GM18517 (cell line): ENCODE measurements around the gene LGALS1.
A peak's percentile ranks its signal among the peaks of the same experiment; 100 is the strongest.
"Not testable (repeated sequence)": the region's sequence is repeated elsewhere in the genome, so short reads cannot be mapped to it uniquely, and the experiment has no call there.

Experiments
- ATAC-seq: cut with Tn5 transposase; IDR thresholded peaks from one replicate; pipeline ENCODE4 v1.9.1; 2021; ENCODE audit warnings: mild to moderate bottlenecking, moderate library complexity; ENCODE audit not compliant: unreplicated experiment

The LGALS1 gene

DNA sequence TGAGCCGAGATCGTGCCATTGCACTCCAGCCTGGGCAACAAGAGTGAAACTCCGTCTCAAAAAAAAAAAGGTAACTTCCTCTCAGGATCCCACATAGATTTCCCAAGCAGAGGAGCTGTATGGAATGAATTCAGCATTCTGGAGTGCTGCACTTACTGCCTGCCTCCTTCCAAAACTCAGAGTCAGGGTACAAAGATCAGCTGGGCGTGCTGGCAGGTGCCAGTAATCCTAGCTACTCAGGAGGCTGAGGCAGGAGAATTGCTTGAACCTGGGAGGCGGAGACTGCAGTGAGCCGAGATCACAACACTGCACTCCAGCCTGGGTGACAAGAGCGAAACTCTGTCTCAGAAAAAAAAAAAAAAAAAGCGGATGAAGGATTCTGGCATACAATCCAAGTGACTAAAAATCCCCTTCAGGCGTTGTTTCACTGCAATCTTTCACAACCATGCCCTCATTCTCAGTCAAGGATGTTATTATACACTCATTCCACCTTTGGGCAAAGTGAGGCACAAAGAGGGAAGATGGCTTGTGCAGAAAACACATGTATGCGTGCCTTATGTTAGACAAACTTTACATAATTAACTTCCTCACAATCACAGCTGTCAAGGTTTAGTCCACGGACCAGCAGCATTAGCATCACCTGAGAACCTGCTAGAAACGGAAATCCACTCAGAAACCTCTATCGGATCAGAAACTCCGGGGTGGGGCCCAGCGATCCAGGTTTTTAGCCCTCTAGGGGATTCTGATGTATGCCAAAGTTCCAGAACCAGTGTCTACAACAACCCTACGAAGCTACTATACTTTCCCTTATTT, 9.6 kb downstream of the LGALS1 start:
- ATAC-seq, result no peak

DNA sequence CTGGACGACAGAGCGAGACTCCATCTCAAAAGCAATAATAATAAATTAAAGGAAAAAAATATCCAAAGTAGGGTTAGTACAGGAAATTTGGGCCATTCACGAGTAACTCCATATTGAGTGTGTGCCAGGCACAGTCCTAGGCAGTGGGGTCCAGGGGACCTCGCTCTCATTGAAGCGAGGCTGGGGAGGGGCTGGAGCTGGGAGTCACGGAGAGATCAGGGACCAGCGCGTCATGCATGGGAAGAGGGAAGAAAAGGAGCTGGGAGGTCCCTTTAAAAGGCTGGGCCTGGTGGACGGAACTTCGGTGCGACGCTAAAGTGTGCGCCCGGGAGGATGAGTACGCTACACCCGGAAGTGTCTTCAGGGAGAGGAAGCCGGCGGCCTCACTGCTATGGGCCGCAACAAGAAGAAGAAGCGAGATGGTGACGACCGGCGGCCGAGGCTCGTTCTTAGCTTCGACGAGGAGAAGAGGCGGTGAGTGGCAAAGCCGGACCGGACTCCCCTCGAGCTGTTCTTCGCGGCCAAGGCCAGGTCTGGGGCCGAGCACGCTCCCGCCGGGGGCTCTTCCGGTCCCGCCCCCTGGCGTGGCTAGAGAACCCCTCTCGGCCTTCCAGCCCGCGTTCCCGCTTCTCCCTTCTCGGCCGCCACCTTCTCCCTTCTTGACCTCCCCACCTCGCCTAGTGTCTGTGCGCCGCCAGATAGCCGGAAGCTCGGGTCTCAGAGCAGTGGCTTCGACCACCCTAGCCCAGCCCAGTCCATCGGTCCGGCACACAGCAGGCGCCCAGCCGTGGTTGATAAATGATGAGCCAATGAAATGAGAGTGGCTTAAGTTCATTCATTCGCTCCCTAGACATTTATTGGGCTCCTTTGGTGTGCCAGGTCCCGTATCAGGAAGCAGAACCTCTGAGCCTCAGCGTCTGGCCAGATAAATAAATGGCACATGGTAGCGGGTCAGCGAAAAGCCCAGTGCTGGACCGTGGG, 10.9 kb downstream of the LGALS1 start, which contains the start of gene NOL12:
Gene NOL12, plus strand, starts transcription at position 342 of the 981 bp plus-strand sequence. Its CDS starts 50 bp downstream, at position 392.
- peak; percentile 65 for ATAC-seq

DNA sequence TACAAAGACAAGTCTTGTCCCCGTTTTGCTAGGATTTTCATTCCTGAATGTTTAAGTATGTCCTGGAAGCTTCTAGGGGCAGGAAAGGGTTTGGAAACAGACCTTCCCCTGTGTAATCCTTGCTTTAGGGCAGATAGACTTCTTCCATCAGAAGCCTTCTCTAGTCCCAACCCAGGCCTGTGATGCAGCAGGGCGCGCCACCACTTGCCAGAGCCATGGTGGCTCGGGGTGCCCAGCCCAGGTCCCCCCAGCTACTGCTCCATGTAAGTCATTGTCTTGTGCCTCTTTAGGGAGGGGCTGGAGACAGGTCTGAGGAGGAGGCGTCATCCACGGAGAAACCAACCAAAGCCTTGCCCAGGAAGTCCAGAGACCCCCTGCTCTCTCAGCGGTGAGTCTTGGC, 15.0 kb downstream of the LGALS1 start:
- no peak for ATAC-seq

DNA sequence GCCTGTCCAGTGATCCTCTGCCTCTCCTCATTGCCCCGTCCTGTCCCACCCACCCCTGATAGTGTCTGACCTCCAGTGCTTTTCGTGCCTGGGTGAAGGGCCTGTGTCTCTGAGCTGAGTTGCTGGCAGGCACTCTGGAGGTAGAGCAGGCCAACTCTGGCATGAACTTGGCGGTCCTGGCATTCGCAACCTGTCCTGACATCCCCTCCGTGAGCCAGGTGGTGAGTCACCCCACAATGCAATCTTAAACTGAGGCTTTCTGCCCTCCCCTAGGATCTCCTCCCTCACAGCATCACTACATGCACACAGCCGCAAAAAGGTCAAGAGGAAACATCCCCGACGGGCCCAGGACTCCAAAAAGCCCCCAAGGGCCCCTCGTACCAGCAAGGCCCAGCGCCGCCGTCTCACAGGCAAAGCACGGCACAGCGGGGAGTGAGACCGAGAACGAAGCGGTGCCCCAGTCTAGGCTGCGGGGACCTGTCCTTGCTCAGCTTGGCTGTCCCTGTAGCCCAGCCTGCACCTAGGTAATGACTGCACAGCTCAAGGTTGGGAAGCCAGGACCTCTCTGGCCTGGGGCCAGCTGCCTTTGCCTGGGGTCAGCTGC, 15.6 kb downstream of the LGALS1 start:
- ATAC-seq, result no peak

DNA sequence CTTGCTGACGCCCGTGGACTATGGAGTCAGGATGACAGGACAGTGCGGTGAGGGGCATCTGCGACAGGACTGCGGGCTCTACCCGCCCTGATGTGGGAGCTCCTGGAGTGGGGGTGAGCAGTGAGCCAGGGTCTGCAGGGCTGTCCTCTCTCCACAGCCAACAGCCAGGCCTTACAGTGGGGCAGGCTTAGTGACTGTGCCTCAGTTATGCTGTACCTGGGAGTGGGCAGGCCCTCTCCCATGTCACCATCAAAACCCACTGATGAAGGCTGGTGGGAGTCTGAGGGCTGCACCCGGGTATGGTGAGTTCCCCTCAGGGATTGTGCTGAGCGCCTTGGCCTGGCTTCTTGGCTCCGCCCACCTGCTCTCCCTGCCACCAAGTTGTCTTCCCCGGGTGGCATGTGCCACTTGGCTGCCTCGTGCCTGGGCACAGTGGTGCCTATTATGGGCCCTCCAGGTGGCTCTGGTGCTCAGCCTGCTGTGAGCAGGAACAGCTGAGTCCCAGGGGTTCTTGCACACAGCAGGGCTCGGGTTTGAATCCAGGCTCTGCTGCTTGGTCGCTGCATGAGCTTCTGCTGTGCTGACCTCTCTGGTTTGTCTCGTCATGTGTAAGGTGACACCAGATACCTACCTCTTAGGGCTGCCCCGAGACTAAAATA, 17.3 kb downstream of the LGALS1 start:
- ATAC-seq, result no peak

DNA sequence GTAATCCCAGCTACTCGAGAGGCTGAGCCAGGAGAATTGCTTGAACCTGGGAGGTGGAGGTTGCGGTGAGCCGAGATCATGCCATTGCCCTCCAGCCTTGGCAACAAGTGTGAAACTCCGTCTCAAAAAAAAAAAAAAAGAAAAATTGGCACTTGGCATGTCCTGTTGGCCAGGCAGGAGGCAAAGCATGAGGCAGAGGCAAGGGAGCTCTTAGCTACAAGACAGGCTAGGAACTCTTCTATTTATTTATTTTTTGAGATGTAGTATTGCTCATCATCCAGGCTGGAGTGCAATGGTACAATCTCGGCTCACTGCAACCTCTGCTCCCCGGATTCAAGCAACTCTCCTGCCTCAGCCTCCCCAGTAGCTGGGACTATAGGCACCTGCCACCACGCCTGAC, 18.7 kb downstream of the LGALS1 start:
- not testable (repeated sequence) for ATAC-seq

DNA sequence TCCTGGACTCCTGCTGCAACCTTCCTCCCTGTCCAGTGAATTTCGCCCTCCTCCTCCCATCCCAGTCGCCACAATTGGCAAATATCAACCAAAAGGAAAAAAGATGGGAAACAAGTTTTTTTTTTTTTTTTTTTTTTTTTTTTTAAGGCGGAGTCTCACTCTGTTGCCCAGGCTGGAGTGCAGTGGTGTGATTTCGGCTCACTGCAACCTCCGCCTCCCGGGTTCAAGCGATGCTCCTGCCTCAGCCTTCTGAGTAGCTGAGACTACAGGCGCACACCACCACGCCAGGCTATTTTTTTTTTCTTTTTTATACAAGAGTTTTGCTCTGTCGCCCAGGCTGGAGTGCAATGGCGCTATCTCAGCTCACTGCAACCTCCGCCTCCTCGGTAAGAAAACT, 20.8 kb downstream of the LGALS1 start:
- ATAC-seq, result not testable (repeated sequence)

DNA sequence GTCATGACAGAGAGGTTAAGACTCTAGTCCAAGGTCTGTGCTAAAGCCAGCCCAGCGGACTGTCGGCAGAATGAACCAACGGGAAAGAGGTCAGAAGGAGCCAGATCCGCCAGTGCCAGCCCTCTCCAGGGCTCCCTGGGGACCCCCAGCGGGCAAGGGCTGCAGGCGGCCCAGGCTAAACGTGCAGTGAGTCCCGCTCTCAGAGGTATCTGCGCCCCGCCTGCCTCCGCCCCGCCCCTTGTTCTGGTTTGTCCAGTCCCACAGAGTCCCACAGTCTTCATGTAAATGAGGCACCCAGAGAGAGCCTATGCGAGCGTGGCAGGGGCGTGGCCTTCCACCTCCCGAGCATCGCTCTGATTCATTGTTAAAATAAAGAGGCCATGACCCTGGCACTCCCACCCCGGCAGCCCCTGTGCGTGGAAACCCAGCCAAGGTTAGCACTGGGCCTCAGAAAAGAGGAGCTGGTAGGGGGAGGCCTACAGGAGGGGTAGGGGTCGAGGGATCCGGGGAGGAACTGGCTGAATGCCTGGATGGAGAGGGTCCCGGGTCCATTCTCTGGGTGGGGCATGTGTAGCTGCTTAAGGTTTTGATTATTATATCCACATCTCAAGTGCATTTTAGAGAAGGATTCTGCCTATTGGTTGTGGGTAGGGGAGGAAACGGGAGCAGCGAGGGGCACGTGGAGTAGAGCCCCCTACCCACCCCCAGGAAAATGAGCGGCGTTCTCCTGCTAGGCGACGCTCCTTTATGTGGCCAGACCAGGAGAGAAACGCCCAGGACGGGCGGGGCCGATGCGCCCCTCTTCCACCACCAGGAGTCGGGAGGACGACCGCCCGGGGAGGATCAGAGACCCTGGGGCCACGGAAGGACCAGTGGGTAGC, 21.5 kb downstream of the LGALS1 start, which contains the start of gene TRIOBP:
Gene TRIOBP, plus strand, starts transcription at position 392 of the 881 bp plus-strand sequence. CDS start 4,318 bp downstream, outside the sequence.
- ATAC-seq, result peak; percentile 81

GRCh38 chr22:37697538-37697835, 22.1 kb downstream of the LGALS1 start:
- ATAC-seq, result no peak

DNA sequence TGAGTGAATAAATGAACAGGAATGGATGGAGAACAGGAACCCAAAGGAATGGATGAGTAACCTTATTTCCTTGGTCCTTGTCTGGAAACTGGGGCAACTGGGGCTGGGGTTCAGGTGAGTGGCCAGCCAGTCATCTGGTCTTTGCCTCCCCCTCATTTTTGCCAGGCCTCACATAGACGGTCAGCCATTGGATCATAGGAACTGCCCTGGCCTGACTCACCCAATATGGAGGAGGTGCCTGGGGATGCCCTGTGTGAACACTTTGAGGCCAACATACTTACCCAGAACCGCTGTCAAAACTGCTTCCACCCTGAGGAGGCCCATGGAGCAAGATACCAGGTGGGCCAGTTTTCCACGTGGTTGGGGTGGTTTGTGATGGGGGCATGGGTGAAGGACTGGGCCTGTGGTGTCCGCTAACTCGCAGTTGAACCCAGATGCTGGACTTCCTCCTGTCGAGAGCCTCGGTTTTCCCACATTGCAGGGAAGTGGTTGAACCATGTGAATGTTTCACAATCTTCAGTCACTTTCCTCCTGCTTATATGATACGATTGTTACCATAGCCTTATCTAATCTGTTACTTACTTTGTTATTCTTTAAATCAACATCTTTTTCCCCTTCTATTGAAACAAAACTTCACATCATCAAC, 25.8 kb downstream of the LGALS1 start:
- no peak for ATAC-seq

DNA sequence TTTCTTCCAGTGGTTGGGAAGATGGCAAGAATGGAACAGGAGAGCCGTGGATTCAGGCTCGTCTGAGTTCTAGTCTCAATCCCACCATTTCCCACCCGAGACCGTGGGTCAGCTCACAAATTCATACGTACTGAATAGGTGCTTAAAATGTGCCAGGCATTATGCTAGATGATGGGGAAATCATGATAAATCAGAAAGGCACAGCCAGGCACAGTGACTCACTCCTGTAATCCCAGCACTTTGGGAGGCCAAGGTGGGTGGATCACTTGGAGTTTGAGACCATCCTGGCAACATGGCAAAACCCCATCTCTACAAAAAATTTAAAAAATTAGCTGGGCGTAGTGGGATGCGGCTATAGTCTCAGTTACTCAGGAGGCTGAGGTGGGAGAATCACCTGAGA, 28.5 kb downstream of the LGALS1 start:
- no peak for ATAC-seq

- ATAC-seq, result no peak
Measured at GRCh38 chr22:37704645-37705044, 29.2 kb downstream of the LGALS1 start.

- ATAC-seq, result no peak
Measured at GRCh38 chr22:37705205-37705604, 29.8 kb downstream of the LGALS1 start.

DNA sequence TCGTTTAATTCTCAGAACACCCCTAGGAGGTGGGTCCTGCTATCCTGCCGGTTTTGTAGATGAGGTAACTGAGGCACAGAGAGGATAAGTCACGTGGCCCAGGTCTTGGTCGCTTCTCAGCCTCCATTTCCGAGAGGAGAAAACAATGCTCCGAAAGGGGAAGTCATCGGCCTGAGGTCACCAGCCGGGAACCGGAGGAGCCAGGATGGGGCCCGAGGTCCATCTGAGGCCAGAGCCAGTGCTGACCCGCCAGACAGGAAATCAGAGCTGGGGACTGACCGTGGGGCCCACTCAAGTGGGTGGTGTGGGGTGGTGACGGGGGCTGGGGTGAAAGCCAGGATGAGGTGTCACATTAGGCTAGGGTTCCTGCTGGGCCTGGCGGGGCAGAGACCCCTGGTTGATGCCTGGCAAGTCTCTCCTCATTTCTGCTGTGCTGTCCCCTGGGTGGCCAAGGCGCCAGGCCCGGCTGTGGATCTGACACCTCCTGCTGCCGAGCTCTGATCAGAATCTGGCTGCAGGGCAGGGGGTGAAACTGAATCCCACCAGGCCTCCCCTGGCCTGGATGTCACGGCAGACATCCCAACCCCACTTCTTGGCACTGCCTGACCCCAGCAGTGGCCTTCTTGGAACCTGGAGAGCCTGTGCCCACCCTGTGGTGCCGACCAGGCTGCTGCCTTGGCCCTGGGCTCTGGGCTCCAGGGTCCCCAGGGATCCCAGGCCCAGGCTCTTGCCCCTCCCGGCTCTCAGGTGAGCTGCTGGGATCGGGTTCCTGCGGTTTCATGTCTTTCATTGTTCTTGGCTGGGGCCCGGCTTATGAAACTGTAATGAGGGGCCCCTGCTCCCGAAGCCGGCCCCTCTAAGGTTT, 33.4 kb downstream of the LGALS1 start:
- ATAC-seq, result no peak

GRCh38 chr22:37709445-37709765, 34.0 kb downstream of the LGALS1 start:
- ATAC-seq, result no peak

- no peak for ATAC-seq
Measured at GRCh38 chr22:37710675-37711074, 35.2 kb downstream of the LGALS1 start.

- ATAC-seq, result no peak
Measured at GRCh38 chr22:37711490-37711889, 36.1 kb downstream of the LGALS1 start.

GRCh38 chr22:37713761-37714160, 38.3 kb downstream of the LGALS1 start:
- ATAC-seq, result no peak
